ENCODE measurements around the gene PACRG.

Gene PACRG

DNA sequence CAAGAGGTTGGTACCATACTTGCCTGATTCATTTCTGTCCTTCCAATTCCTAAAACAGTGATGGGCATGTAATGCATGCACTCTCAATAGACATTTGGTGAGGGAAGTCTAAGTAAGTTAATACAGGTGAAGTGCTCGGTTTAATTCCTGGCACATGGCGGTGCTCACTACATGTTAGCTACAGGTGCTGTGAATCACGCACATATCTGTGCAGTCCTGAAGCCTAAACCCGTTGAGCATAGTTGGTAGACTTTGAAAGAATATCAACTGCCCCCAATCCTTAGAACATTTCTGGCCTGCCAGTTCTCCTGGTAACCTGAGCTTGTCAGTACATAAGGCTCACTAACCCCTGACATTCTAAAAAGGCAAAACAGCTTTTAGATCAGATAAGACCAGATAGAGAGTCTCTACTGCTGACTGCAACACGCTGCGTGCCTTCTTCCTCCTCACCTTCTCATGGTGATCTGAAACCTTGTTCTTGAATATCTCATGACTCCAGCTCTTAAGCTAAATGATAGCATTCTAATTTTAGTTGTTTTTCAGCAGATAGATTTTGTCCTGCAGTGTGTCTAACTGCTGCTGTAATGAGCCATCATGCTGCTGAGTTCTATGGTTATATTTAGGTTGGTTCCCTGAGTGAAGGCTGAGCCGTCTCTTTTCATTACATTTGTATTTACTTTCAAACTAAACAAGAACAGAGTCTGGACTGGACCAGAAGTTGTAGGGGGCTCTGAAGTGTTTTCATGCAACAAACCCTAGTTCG, 358.3 kb downstream of the PACRG start:
- TF ChIP-seq, protein P1, sequence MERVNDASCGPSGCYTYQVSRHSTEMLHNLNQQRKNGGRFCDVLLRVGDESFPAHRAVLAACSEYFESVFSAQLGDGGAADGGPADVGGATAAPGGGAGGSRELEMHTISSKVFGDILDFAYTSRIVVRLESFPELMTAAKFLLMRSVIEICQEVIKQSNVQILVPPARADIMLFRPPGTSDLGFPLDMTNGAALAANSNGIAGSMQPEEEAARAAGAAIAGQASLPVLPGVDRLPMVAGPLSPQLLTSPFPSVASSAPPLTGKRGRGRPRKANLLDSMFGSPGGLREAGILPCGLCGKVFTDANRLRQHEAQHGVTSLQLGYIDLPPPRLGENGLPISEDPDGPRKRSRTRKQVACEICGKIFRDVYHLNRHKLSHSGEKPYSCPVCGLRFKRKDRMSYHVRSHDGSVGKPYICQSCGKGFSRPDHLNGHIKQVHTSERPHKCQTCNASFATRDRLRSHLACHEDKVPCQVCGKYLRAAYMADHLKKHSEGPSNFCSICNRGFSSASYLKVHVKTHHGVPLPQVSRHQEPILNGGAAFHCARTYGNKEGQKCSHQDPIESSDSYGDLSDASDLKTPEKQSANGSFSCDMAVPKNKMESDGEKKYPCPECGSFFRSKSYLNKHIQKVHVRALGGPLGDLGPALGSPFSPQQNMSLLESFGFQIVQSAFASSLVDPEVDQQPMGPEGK (CRISPR knock-in tag; IDR thresholded peaks at IDR 0.05; ENCODE audit: borderline replicate concordance): no peak
- TF ChIP-seq ZNF70 (CRISPR knock-in tag; IDR thresholded peaks at IDR 0.05): no peak
- no peak for TF ChIP-seq GLIS3 (CRISPR knock-in tag; IDR thresholded peaks at IDR 0.05)
- TF ChIP-seq PPARA (CRISPR knock-in tag; IDR thresholded peaks at IDR 0.05; ENCODE audit: borderline replicate concordance): no peak
- TF ChIP-seq CSDC2 (CRISPR knock-in tag; IDR thresholded peaks at IDR 0.05): no peak
- no peak for TF ChIP-seq ZC3H10 (CRISPR knock-in tag; IDR thresholded peaks at IDR 0.05)
- TF ChIP-seq, protein P2, sequence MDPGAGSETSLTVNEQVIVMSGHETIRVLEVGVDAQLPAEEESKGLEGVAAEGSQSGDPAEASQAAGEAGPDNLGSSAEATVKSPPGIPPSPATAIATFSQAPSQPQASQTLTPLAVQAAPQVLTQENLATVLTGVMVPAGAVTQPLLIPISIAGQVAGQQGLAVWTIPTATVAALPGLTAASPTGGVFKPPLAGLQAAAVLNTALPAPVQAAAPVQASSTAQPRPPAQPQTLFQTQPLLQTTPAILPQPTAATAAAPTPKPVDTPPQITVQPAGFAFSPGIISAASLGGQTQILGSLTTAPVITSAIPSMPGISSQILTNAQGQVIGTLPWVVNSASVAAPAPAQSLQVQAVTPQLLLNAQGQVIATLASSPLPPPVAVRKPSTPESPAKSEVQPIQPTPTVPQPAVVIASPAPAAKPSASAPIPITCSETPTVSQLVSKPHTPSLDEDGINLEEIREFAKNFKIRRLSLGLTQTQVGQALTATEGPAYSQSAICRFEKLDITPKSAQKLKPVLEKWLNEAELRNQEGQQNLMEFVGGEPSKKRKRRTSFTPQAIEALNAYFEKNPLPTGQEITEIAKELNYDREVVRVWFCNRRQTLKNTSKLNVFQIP (CRISPR knock-in tag; IDR thresholded peaks at IDR 0.05; ENCODE audit: borderline replicate concordance, low read depth): no peak
- no peak for ATAC-seq

DNA sequence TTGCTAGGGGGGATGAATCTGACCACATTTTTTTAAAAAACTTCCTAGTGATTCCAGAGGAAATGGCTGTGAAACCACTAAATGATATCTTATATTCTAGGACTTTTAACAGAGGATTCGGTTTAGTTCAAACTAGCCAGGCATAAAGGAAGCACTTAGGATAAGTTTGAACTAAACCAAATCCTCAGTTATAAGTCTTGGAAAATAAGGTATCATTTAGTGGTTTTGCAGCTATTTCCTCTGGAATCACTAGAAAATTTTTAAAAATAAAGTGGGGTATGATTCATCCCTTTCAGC, 358.8 kb downstream of the PACRG start:
- ATAC-seq: no peak
- TF ChIP-seq, protein P2 (CRISPR knock-in tag; IDR thresholded peaks at IDR 0.05; ENCODE audit: borderline replicate concordance, low read depth): no peak
- TF ChIP-seq CSDC2 (CRISPR knock-in tag; IDR thresholded peaks at IDR 0.05): no peak
- no peak for TF ChIP-seq BACH2 (CRISPR knock-in tag; IDR thresholded peaks at IDR 0.05; ENCODE audit: borderline replicate concordance)
- TF ChIP-seq GLIS3 (CRISPR knock-in tag; IDR thresholded peaks at IDR 0.05): no peak
- TF ChIP-seq ZC3H10 (CRISPR knock-in tag; IDR thresholded peaks at IDR 0.05): no peak
- TF ChIP-seq, protein P1 (CRISPR knock-in tag; IDR thresholded peaks at IDR 0.05; ENCODE audit: borderline replicate concordance): no peak
- no peak for TF ChIP-seq SNAI2 (CRISPR knock-in tag; IDR thresholded peaks at IDR 0.05)
- TF ChIP-seq ZFP3 (CRISPR knock-in tag; IDR thresholded peaks at IDR 0.05): no peak
- TF ChIP-seq TOX (CRISPR knock-in tag; IDR thresholded peaks at IDR 0.05; ENCODE audit: borderline replicate concordance): no peak
- TF ChIP-seq, protein P3, sequence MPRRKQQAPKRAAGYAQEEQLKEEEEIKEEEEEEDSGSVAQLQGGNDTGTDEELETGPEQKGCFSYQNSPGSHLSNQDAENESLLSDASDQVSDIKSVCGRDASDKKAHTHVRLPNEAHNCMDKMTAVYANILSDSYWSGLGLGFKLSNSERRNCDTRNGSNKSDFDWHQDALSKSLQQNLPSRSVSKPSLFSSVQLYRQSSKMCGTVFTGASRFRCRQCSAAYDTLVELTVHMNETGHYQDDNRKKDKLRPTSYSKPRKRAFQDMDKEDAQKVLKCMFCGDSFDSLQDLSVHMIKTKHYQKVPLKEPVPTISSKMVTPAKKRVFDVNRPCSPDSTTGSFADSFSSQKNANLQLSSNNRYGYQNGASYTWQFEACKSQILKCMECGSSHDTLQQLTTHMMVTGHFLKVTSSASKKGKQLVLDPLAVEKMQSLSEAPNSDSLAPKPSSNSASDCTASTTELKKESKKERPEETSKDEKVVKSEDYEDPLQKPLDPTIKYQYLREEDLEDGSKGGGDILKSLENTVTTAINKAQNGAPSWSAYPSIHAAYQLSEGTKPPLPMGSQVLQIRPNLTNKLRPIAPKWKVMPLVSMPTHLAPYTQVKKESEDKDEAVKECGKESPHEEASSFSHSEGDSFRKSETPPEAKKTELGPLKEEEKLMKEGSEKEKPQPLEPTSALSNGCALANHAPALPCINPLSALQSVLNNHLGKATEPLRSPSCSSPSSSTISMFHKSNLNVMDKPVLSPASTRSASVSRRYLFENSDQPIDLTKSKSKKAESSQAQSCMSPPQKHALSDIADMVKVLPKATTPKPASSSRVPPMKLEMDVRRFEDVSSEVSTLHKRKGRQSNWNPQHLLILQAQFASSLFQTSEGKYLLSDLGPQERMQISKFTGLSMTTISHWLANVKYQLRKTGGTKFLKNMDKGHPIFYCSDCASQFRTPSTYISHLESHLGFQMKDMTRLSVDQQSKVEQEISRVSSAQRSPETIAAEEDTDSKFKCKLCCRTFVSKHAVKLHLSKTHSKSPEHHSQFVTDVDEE (CRISPR knock-in tag; IDR thresholded peaks at IDR 0.05): no peak
- TF ChIP-seq, protein P4, sequence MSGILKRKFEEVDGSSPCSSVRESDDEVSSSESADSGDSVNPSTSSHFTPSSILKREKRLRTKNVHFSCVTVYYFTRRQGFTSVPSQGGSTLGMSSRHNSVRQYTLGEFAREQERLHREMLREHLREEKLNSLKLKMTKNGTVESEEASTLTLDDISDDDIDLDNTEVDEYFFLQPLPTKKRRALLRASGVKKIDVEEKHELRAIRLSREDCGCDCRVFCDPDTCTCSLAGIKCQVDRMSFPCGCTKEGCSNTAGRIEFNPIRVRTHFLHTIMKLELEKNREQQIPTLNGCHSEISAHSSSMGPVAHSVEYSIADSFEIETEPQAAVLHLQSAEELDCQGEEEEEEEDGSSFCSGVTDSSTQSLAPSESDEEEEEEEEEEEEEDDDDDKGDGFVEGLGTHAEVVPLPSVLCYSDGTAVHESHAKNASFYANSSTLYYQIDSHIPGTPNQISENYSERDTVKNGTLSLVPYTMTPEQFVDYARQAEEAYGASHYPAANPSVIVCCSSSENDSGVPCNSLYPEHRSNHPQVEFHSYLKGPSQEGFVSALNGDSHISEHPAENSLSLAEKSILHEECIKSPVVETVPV (CRISPR knock-in tag; IDR thresholded peaks at IDR 0.05): no peak
- no peak for TF ChIP-seq ZNF565 (CRISPR knock-in tag; conservative IDR thresholded peaks at IDR 0.05; ENCODE audit: low read depth)
- TF ChIP-seq ZNF8 (CRISPR knock-in tag; IDR thresholded peaks at IDR 0.05): no peak

DNA sequence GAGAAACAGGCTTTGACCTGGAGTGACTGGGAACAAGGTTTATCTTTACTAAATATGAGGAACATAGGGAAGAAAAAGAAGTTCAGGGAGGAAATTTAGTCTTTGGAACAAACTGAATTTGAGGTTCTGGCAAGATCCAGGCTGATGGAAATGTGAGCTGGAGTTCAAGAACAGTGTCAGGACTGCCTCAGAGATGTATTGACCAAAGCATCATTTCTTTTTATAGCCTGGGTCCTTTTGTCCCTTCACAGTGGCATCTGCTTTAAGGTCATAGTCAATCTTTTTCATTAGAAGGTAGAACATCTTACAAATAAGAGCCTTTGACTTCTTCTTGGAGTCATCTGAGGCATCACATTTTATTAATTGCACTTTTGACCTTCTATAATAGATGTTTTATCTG, 360.2 kb downstream of the PACRG start:
- no peak for ATAC-seq
- TF ChIP-seq, protein P1 (CRISPR knock-in tag; IDR thresholded peaks at IDR 0.05; ENCODE audit: borderline replicate concordance): no peak
- TF ChIP-seq ARNTL (CRISPR knock-in tag; IDR thresholded peaks at IDR 0.05; ENCODE audit: borderline replicate concordance, low read depth): no peak
- no peak for TF ChIP-seq SNAI2 (CRISPR knock-in tag; IDR thresholded peaks at IDR 0.05)
- no peak for TF ChIP-seq BACH2 (CRISPR knock-in tag; IDR thresholded peaks at IDR 0.05; ENCODE audit: borderline replicate concordance)
- no peak for TF ChIP-seq ESRRG (CRISPR knock-in tag; IDR thresholded peaks at IDR 0.05)
